Caco-2 (cell line): Measurements from ENCODE around the gene PLEKHG4B. TPM values are rescaled to one million over a fixed set of nuclear protein-coding genes. Genes with fewer than 3 reads are reported as not detected.

Experiments
- BruUV-seq: library from RNA; stranded (reverse); fragments of 400-500 nt; replicated peaks from 2 replicates; lab custom pipeline; 2021; lab: Mats Ljungman, UMichigan
- CTCF ChIA-PET: fragments of 300-600 bp; sonication (Branson Sonifier 250); formaldehyde crosslinking; loops from one replicate; lab custom pipeline; 2022; ENCODE audit warnings: antibody characterized with exemption; lab: Charles Lee
- POLR2A ChIA-PET: fragments of 300-600 bp; sonication (Branson Sonifier 250); formaldehyde crosslinking; loops from one replicate; lab custom pipeline; 2022; ENCODE audit warnings: antibody characterized with exemption; lab: Charles Lee
- DNase-seq, 2 experiments: peaks; one replicate each; pipeline versions ENCODE4 v3.0.0 to v3.0.0-alpha.2; 2020 to 2022
- H3K27me3 ChIP-seq: replicated peaks from 2 replicates; pipeline ENCODE4 v1.6.0; 2011; ENCODE audit warnings: low read length; ENCODE audit not compliant: control insufficient read depth, insufficient read depth
- H3K36me3 ChIP-seq: 2 replicates; pipeline ENCODE4 v1.5.1; 2011; ENCODE audit warnings: low read length; ENCODE audit not compliant: control insufficient read depth, insufficient read depth
- H3K4me1 ChIP-seq: fragments of 250-450 bp; sonication (Bioruptor Pico); 2 replicates; pipeline ENCODE4 v1.5.1; 2020; ENCODE audit warnings: mild to moderate bottlenecking
- H3K4me3 ChIP-seq: 2 replicates; pipeline ENCODE4 v1.5.1; 2011; ENCODE audit warnings: low read depth, mild to moderate bottlenecking, control low read depth, low read length
- H3K9me3 ChIP-seq: fragments of 250-450 bp; sonication (Bioruptor Pico); 2 replicates; pipeline ENCODE4 v1.5.1; 2020; ENCODE audit warnings: mild to moderate bottlenecking, moderate library complexity
- H3K27ac Mint-ChIP-seq: one replicate; pipeline ENCODE4 v1.8.0; 2022; ENCODE audit warnings: mixed read lengths; ENCODE audit not compliant: unreplicated experiment
- H3K27me3 Mint-ChIP-seq: one replicate; pipeline ENCODE4 v1.8.0; 2022; ENCODE audit warnings: mixed read lengths; ENCODE audit not compliant: insufficient read depth, unreplicated experiment
- H3K36me3 Mint-ChIP-seq: one replicate; pipeline ENCODE4 v1.8.0; 2022; ENCODE audit warnings: mild to moderate bottlenecking, mixed read lengths; ENCODE audit not compliant: insufficient read depth, unreplicated experiment
- H3K4me1 Mint-ChIP-seq: one replicate; pipeline ENCODE4 v1.8.0; 2022; ENCODE audit warnings: low read depth, mixed read lengths; ENCODE audit not compliant: unreplicated experiment
- H3K4me3 Mint-ChIP-seq: one replicate; pipeline ENCODE4 v1.8.0; 2022; ENCODE audit warnings: mild to moderate bottlenecking, moderate library complexity, mixed read lengths; ENCODE audit not compliant: unreplicated experiment
- H3K9me3 Mint-ChIP-seq: one replicate; pipeline ENCODE4 v1.8.0; 2022; ENCODE audit warnings: mixed read lengths; ENCODE audit not compliant: unreplicated experiment
- CTCF ChIP-seq, 2 experiments: fragments of 200-600 bp in 1 of 2; IDR thresholded peaks; 1 replicate in 1 of 2; 2 replicates in 1 of 2; pipeline versions ENCODE4 v1.5.1 to v1.8.0; 2011 to 2022; ENCODE audit warnings: antibody characterized with exemption in 1 of 2, control low read depth in 1 of 2, inconsistent platforms in 1 of 2, low read depth in 1 of 2, low read length in 1 of 2, mild to moderate bottlenecking in 1 of 2, moderate library complexity in 1 of 2; ENCODE audit not compliant: insufficient read depth in 1 of 2, severe bottlenecking in 1 of 2, unreplicated experiment in 1 of 2
- intact Hi-C: fragments of 100-400 bp; cut with micrococcal nuclease; formaldehyde crosslinking; loops from one replicate; pipeline ENCODE4 v1.10.0; 2022; ENCODE audit not compliant: unreplicated experiment
- total RNA-seq: library from RNA; stranded (reverse); gene quantifications from 2 replicates; pipeline ENCODE4 v1.2.3, GENCODE V29; 2022

Gene PLEKHG4B
- total RNA-seq, 1 experiment from 2014 or later, result 15.0 TPM

GRCh38 chr5:79821-80220, 12.1 kb upstream of the PLEKHG4B start:
- DNase-seq, result no peak
- Mint-ChIP-seq H3K36me3 (no peaks in the 10 kb centered on the region), H3K9me3 (no peaks in the 10 kb centered on the region), H3K27ac (no peak overlapping the region), H3K4me3 (no peak overlapping the region), H3K4me1 (peaks cover 58% of the 10 kb centered on the region), H3K27me3 (no peaks in the 10 kb centered on the region)
- Histone ChIP-seq H3K27me3 (no peaks in the 10 kb centered on the region), H3K9me3 (no peaks in the 10 kb centered on the region), H3K36me3 (no peaks in the 10 kb centered on the region), H3K4me3 (no peak overlapping the region), H3K4me1 (peaks cover 28% of the 10 kb centered on the region)
- BruUV-seq, result no TSS peak
- TF ChIP-seq CTCF (IDR thresholded peaks at IDR 0.05; ENCODE audit: insufficient read depth in 1 of 2, low read depth in 1 of 2, low read length in 1 of 2, severe bottlenecking in 1 of 2, unreplicated experiment in 1 of 2), result no peak
- CTCF ChIA-PET, result interaction anchor here (0.9 kb wide), 1 partner anchor 109 kb away, joined by 4 read pairs; no protein-coding TSS in a partner anchor
- POLR2A ChIA-PET, result interaction anchor here (0.5 kb wide), 1 partner anchor 19 kb away, joined by 6 read pairs; no protein-coding TSS in a partner anchor
- intact Hi-C loops, result no loop called here

GRCh38 chr5:81391-82021, 10.5 kb upstream of the PLEKHG4B start:
- no peak for TF ChIP-seq CTCF (IDR thresholded peaks at IDR 0.05; ENCODE audit: insufficient read depth in 1 of 2, low read depth in 1 of 2, low read length in 1 of 2, severe bottlenecking in 1 of 2, unreplicated experiment in 1 of 2)
- Mint-ChIP-seq H3K27me3 (no peaks in the 10 kb centered on the region), H3K4me3 (peak overlapping the region; percentile 47), H3K27ac (peak overlapping the region; percentile 91), H3K36me3 (no peaks in the 10 kb centered on the region), H3K9me3 (no peaks in the 10 kb centered on the region), H3K4me1 (peaks cover 57% of the 10 kb centered on the region)
- CTCF ChIA-PET, result interaction anchor here (1.0 to 1.3 kb wide), 2 partner anchors 10 to 106 kb away, joined by 3 to 5 read pairs; partner anchors contain the start of gene PLEKHG4B
- intact Hi-C loops, result no loop called here
- Histone ChIP-seq H3K36me3 (no peaks in the 10 kb centered on the region), H3K4me3 (no peak overlapping the region), H3K27me3 (no peaks in the 10 kb centered on the region), H3K9me3 (no peaks in the 10 kb centered on the region), H3K4me1 (peaks cover 28% of the 10 kb centered on the region)
- no peak for DNase-seq
- BruUV-seq, result no TSS peak
- POLR2A ChIA-PET, result interaction anchor here (1.0 kb wide), 2 partner anchors 10 to 190 kb away, joined by 4 read pairs; partner anchors contain the start of genes PDCD6 and PLEKHG4B

GRCh38 chr5:82097-82496, 9.9 kb upstream of the PLEKHG4B start:
- intact Hi-C loops, result no loop called here
- H3K9me3 Mint-ChIP-seq, result no peaks in the 10 kb centered on the region
- DNase-seq, result peak; percentile 86 to 91
- no peaks in the 10 kb centered on the region for H3K36me3 Mint-ChIP-seq
- no peak for TF ChIP-seq CTCF (IDR thresholded peaks at IDR 0.05; ENCODE audit: insufficient read depth in 1 of 2, low read depth in 1 of 2, low read length in 1 of 2, severe bottlenecking in 1 of 2, unreplicated experiment in 1 of 2)
- H3K4me1 Mint-ChIP-seq, result peaks cover 53% of the 10 kb centered on the region
- no peaks in the 10 kb centered on the region for H3K27me3 Mint-ChIP-seq
- Histone ChIP-seq H3K36me3 (no peaks in the 10 kb centered on the region), H3K4me3 (no peak overlapping the region), H3K9me3 (no peaks in the 10 kb centered on the region), H3K27me3 (no peaks in the 10 kb centered on the region), H3K4me1 (peaks cover 28% of the 10 kb centered on the region)
- BruUV-seq, result no TSS peak
- peak overlapping the region; percentile 91 for H3K27ac Mint-ChIP-seq
- POLR2A ChIA-PET, result interaction anchor here (1.0 kb wide), 2 partner anchors 10 to 189 kb away, joined by 4 read pairs; partner anchors contain the start of genes PDCD6 and PLEKHG4B
- CTCF ChIA-PET, result interaction anchor here (1.0 to 1.3 kb wide), 2 partner anchors 9 to 106 kb away, joined by 3 to 5 read pairs; partner anchors contain the start of gene PLEKHG4B
- peak overlapping the region; percentile 47 for H3K4me3 Mint-ChIP-seq
